ENCODE measurements around the gene RNF182. TPM values are rescaled to one million over a fixed set of nuclear protein-coding genes. Genes with fewer than 3 reads are reported as not detected.

Gene RNF182
- total and polyA plus RNA-seq, 9 of the 15 experiments (the other 6 are each of a cell fraction or from before 2014, with no cell fraction given) = 12.8 to 22.8 (median 17.5) TPM

- TF ChIP-seq COPS2 (conservative IDR thresholded peaks at IDR 0.05) (no peak), NFYB (IDR thresholded peaks at IDR 0.05; ENCODE audit: extremely low read depth, insufficient read length) (no peak), TFAM (CRISPR knock-in tag; conservative IDR thresholded peaks at IDR 0.05) (no peak), GABPA (tag; conservative IDR thresholded peaks at IDR 0.05; ENCODE audit: low read depth) (no peak), DIDO1 (tag; IDR thresholded peaks at IDR 0.05; ENCODE audit: low read depth) (no peak), PCBP2 (IDR thresholded peaks at IDR 0.05; ENCODE audit: low read depth, low read length, poor library complexity, severe bottlenecking) (no peak), KAT7 (CRISPR knock-in tag; IDR thresholded peaks at IDR 0.05; ENCODE audit: borderline replicate concordance) (0 out of 2 replicates have a peak, but pooled peaks have one; percentile 62), SMARCC2 (IDR thresholded peaks at IDR 0.05; ENCODE audit: low read depth) (peak; percentile 91), HCFC1 (IDR thresholded peaks at IDR 0.05; ENCODE audit: low read depth, low read length) (no peak), ZNF354B (CRISPR knock-in tag; IDR thresholded peaks at IDR 0.05) (no peak), ARID1B (IDR thresholded peaks at IDR 0.05) (peak; percentile 98), L3MBTL2 (IDR thresholded peaks at IDR 0.05) (peak; percentile 88), ZNF124 (CRISPR knock-in tag; IDR thresholded peaks at IDR 0.05) (no peak), PTRF (tag; IDR thresholded peaks at IDR 0.05) (no peak), TCF7L2 (IDR thresholded peaks at IDR 0.05; ENCODE audit: low read depth, low read length) (no peak), PRPF4 (IDR thresholded peaks at IDR 0.05; ENCODE audit: insufficient read depth, low read depth, low read length, poor library complexity, severe bottlenecking) (no peak), IFI16 (CRISPR knock-in tag; IDR thresholded peaks at IDR 0.05) (0 out of 2 replicates have a peak, but pooled peaks have one; percentile 16), SNRNP70 (optimal IDR thresholded peaks at IDR 0.05; ENCODE audit: low read depth, low read length) (no peak), NCOR1 (IDR thresholded peaks at IDR 0.05) (peak; percentile 92), KDM1A (IDR thresholded peaks at IDR 0.05) (peak; percentile 93 to 95), KDM4B (IDR thresholded peaks at IDR 0.05; ENCODE audit: borderline replicate concordance in 2 of 2, low read depth in 1 of 2) (no peak), MEF2D (tag; conservative IDR thresholded peaks at IDR 0.05; ENCODE audit: low read depth) (no peak), MTA3 (IDR thresholded peaks at IDR 0.05; ENCODE audit: borderline replicate concordance) (peak; percentile 84), ZNF146 (CRISPR knock-in tag; IDR thresholded peaks at IDR 0.05; ENCODE audit: unreplicated experiment) (no peak), KDM5B (IDR thresholded peaks at IDR 0.05; ENCODE audit: insufficient replicate concordance, low read depth, low read length) (no peak), IRF1 (CRISPR knock-in tag; IDR thresholded peaks at IDR 0.05; ENCODE audit: borderline replicate concordance) (no peak), POLR2AphosphoS5 (IDR thresholded peaks at IDR 0.05; ENCODE audit: control insufficient read depth, insufficient read depth, low read depth, low read length) (peak; percentile 84), CREB3 (tag; conservative IDR thresholded peaks at IDR 0.05; ENCODE audit: low read depth) (0 out of 2 replicates have a peak, but pooled peaks have one; percentile 3), ZNF140 (CRISPR knock-in tag; IDR thresholded peaks at IDR 0.05) (no peak), GTF2F1 (IDR thresholded peaks at IDR 0.05; ENCODE audit: low read depth, low read length) (no peak), MEF2A (IDR thresholded peaks at IDR 0.05; ENCODE audit: control insufficient read depth, low read depth, low read length) (no peak)
These were observed 62.7 kb downstream of the RNF182 start (continued) for GRCh38 chr6:13987400-13987865.
